SK-N-MC (cell line): ENCODE data around the gene NLGN4X.

Experiments used
- DNase-seq: peaks from one replicate; pipeline ENCODE4 v3.0.0-alpha.2; 2011; ENCODE audit warnings: low read depth, low spot score
- H3K27ac ChIP-seq: fragments of 200-600 bp; sonication (generic); 2 replicates; pipeline ENCODE4 v1.5.1; 2016; ENCODE audit warnings: mixed run types
- H3K36me3 ChIP-seq: fragments of 200-600 bp; sonication (generic); 2 replicates; pipeline ENCODE4 v1.6.1; 2017; ENCODE audit warnings: antibody characterized with exemption, low read length, mixed read lengths; ENCODE audit not compliant: insufficient read depth
- H3K4me3 ChIP-seq: fragments of 200-600 bp; sonication (generic); 2 replicates; pipeline ENCODE4 v1.5.1; 2016
- H3K9ac ChIP-seq: fragments of 200-600 bp; sonication (generic); 2 replicates; pipeline ENCODE4 v1.8.0; 2017; ENCODE audit warnings: mixed run types, mixed read lengths; ENCODE audit not compliant: insufficient read length
- H3K9me3 ChIP-seq: fragments of 200-600 bp; sonication (generic); 2 replicates; pipeline ENCODE4 v1.6.1; 2017; ENCODE audit warnings: low read depth, mild to moderate bottlenecking, antibody characterized with exemption, low read length, moderate library complexity, mixed read lengths
- EZH2 ChIP-seq: fragments of 200-600 bp; sonication (generic); IDR thresholded peaks from one replicate; pipeline ENCODE4 v1.6.1; 2017; ENCODE audit warnings: antibody characterized with exemption
- FOXP2 ChIP-seq: optimal IDR thresholded peaks from 2 replicates; pipeline ENCODE3; 2011; ENCODE audit warnings: mild to moderate bottlenecking, moderate library complexity; ENCODE audit not compliant: insufficient read depth; ENCODE audit errors: extremely low read length, control extremely low read depth
- POLR2AphosphoS5 ChIP-seq: IDR thresholded peaks from 2 replicates; pipeline ENCODE4 v1.6.1; 2012; ENCODE audit warnings: mild to moderate bottlenecking, low read depth, low read length, borderline replicate concordance

NLGN4X gene

GRCh38 chrX:5976332-5976731, 252.3 kb downstream of the NLGN4X start:
- H3K27ac ChIP-seq: no peak overlapping the region
- TF ChIP-seq POLR2AphosphoS5 (no peak), EZH2 (no peak), FOXP2 (no peak)
- DNase-seq: no peak

GRCh38 chrX:5971300-5971699, 257.4 kb downstream of the NLGN4X start:
- H3K27ac ChIP-seq: no peak overlapping the region
- H3K9me3 ChIP-seq: no peaks in the 10 kb centered on the region
- DNase-seq: no peak
- H3K4me3 ChIP-seq: no peak overlapping the region
- TF ChIP-seq FOXP2 (no peak), POLR2AphosphoS5 (no peak), EZH2 (no peak)
- no peak overlapping the region for H3K9ac ChIP-seq
- no peaks in the 10 kb centered on the region for H3K36me3 ChIP-seq

More at GRCh38 chrX:5976332-5976731, 252.3 kb downstream of the NLGN4X start:
- H3K9ac ChIP-seq: no peak overlapping the region
- H3K9me3 ChIP-seq: no peaks in the 10 kb centered on the region
- peak overlapping the region; percentile 20; the same call in 1 of the 2 replicates for H3K4me3 ChIP-seq
- no peaks in the 10 kb centered on the region for H3K36me3 ChIP-seq

- Histone ChIP-seq H3K4me3 (no peak overlapping the region), H3K9ac (no peak overlapping the region), H3K27ac (no peak overlapping the region), H3K9me3 (no peaks in the 10 kb centered on the region), H3K36me3 (no peaks in the 10 kb centered on the region)
- no peak for DNase-seq
- TF ChIP-seq POLR2AphosphoS5 (no peak), FOXP2 (no peak), EZH2 (no peak)
These were observed 263.3 kb downstream of the NLGN4X start for GRCh38 chrX:5965406-5965805.

- no peak overlapping the region for H3K9ac ChIP-seq
- H3K4me3 ChIP-seq: no peak overlapping the region
- TF ChIP-seq EZH2 (no peak), FOXP2 (no peak), POLR2AphosphoS5 (no peak)
- DNase-seq: no peak
- H3K27ac ChIP-seq: peak overlapping the region; percentile 70
- no peaks in the 10 kb centered on the region for H3K36me3 ChIP-seq
- no peaks in the 10 kb centered on the region for H3K9me3 ChIP-seq
These were observed 269.4 kb downstream of the NLGN4X start for GRCh38 chrX:5959286-5959685.

GRCh38 chrX:5958523-5958922, 270.1 kb downstream of the NLGN4X start:
- no peaks in the 10 kb centered on the region for H3K36me3 ChIP-seq
- no peaks in the 10 kb centered on the region for H3K9me3 ChIP-seq
- DNase-seq: no peak
- no peak overlapping the region for H3K9ac ChIP-seq
- H3K4me3 ChIP-seq: no peak overlapping the region
- no peak for TF ChIP-seq EZH2
- TF ChIP-seq FOXP2: no peak
- TF ChIP-seq POLR2AphosphoS5: no peak
- H3K27ac ChIP-seq: peak overlapping the region; percentile 70

GRCh38 chrX:5957506-5957905, 271.2 kb downstream of the NLGN4X start:
- DNase-seq: no peak
- Histone ChIP-seq H3K27ac (peak overlapping the region; percentile 43), H3K9me3 (no peaks in the 10 kb centered on the region), H3K9ac (no peak overlapping the region), H3K36me3 (no peaks in the 10 kb centered on the region), H3K4me3 (peak overlapping the region; percentile 13; the same call in 1 of the 2 replicates)
- no peak for TF ChIP-seq FOXP2
- no peak for TF ChIP-seq POLR2AphosphoS5
- no peak for TF ChIP-seq EZH2

GRCh38 chrX:5936438-5936837, 292.2 kb downstream of the NLGN4X start:
- no peaks in the 10 kb centered on the region for H3K36me3 ChIP-seq
- H3K9me3 ChIP-seq: no peaks in the 10 kb centered on the region
- TF ChIP-seq EZH2: no peak
- peak overlapping the region; percentile 59 for H3K4me3 ChIP-seq
- H3K9ac ChIP-seq: no peak overlapping the region
- DNase-seq: peak; percentile 88
- peak overlapping the region; percentile 76 for H3K27ac ChIP-seq

- H3K9me3 ChIP-seq: no peaks in the 10 kb centered on the region
- H3K36me3 ChIP-seq: peaks cover 4% of the 10 kb centered on the region; the same call in 1 of the 2 replicates
- H3K27ac ChIP-seq: no peak overlapping the region
- TF ChIP-seq POLR2AphosphoS5 (no peak), FOXP2 (no peak), EZH2 (no peak)
- no peak overlapping the region for H3K4me3 ChIP-seq
- H3K9ac ChIP-seq: no peak overlapping the region
- no peak for DNase-seq
These were observed 300.4 kb downstream of the NLGN4X start for GRCh38 chrX:5928224-5928623.

GRCh38 chrX:5916945-5917344, 311.7 kb downstream of the NLGN4X start:
- Histone ChIP-seq H3K4me3 (no peak overlapping the region), H3K36me3 (peaks cover 11% of the 10 kb centered on the region; the same call in 1 of the 2 replicates), H3K9ac (no peak overlapping the region), H3K27ac (no peak overlapping the region), H3K9me3 (peaks cover 4% of the 10 kb centered on the region; the same call in 1 of the 2 replicates)
- no peak for DNase-seq
- TF ChIP-seq EZH2 (no peak), POLR2AphosphoS5 (no peak), FOXP2 (no peak)
